GM23338 (cell line): ENCODE measurements around the gene DLX4. TPM values are rescaled to one million over a fixed set of nuclear protein-coding genes. Genes with fewer than 3 reads are reported as not detected.
A peak's percentile ranks its signal among the peaks of the same experiment; 100 is the strongest.

Experiments used
- ATAC-seq: fragments of 200-7000 bp; cut with Tn5 transposase; 3 replicates; pipeline ENCODE4 v1.9.1; 2020
- DNase-seq: peaks from one replicate; pipeline ENCODE4 v3.0.0-alpha.2; 2015; ENCODE audit warnings: low spot score
- H2AFZ ChIP-seq: fragments of 200-600 bp; sonication (generic); 2 replicates; pipeline ENCODE4 v1.8.0; 2016; ENCODE audit warnings: antibody characterized with exemption, mild to moderate bottlenecking, moderate library complexity
- H3F3A ChIP-seq: fragments of 200-600 bp; sonication (generic); replicated peaks from 2 replicates; pipeline ENCODE4 v1.8.0; 2017; ENCODE audit warnings: antibody characterized with exemption, mixed run types, low read depth
- H3K27ac ChIP-seq: fragments of 200-600 bp; sonication (generic); 2 replicates; pipeline ENCODE4 v1.6.1; 2016; ENCODE audit warnings: low read depth
- H3K27me3 ChIP-seq: fragments of 200-600 bp; sonication (generic); 2 replicates; pipeline ENCODE4 v1.8.0; 2016; ENCODE audit warnings: mild to moderate bottlenecking, mixed run types, moderate library complexity; ENCODE audit not compliant: insufficient read depth
- H3K36me3 ChIP-seq: fragments of 200-600 bp; sonication (generic); 2 replicates; pipeline ENCODE4 v1.8.0; 2016; ENCODE audit warnings: mild to moderate bottlenecking; ENCODE audit not compliant: insufficient read depth
- H3K4me1 ChIP-seq: fragments of 200-600 bp; sonication (generic); 2 replicates; pipeline ENCODE4 v1.8.0; 2016; ENCODE audit warnings: mild to moderate bottlenecking, moderate library complexity; ENCODE audit not compliant: insufficient read depth
- H3K4me2 ChIP-seq: fragments of 200-600 bp; sonication (generic); 2 replicates; pipeline ENCODE4 v1.7.1; 2017; ENCODE audit warnings: mixed run types
- H3K4me3 ChIP-seq: fragments of 200-600 bp; sonication (generic); 2 replicates; pipeline ENCODE4 v1.6.1; 2016; ENCODE audit warnings: mixed run types
- H3K79me2 ChIP-seq: fragments of 200-600 bp; sonication (generic); replicated peaks from 2 replicates; pipeline ENCODE4 v1.8.0; 2017; ENCODE audit warnings: mild to moderate bottlenecking; ENCODE audit not compliant: insufficient read depth
- H3K9me2 ChIP-seq: fragments of 200-600 bp; sonication (generic); 2 replicates; pipeline ENCODE4 v1.8.0; 2017; ENCODE audit not compliant: insufficient read depth
- H4K20me1 ChIP-seq: fragments of 200-600 bp; sonication (generic); replicated peaks from 2 replicates; pipeline ENCODE4 v1.8.0; 2017; ENCODE audit warnings: mild to moderate bottlenecking; ENCODE audit not compliant: insufficient read depth
- H3K27ac Mint-ChIP-seq: 2 replicates; pipeline ENCODE4 v1.8.0; 2020; ENCODE audit warnings: inconsistent platforms, mild to moderate bottlenecking, moderate library complexity, mixed read lengths
- H3K27me3 Mint-ChIP-seq: 3 replicates; pipeline ENCODE4 v1.8.0; 2022; ENCODE audit warnings: low read depth, mild to moderate bottlenecking, moderate library complexity, mixed read lengths, inconsistent platforms; ENCODE audit not compliant: insufficient read depth, poor library complexity
- H3K36me3 Mint-ChIP-seq: 3 replicates; pipeline ENCODE4 v1.8.0; 2021; ENCODE audit warnings: low read depth, mild to moderate bottlenecking, inconsistent platforms, moderate library complexity, mixed read lengths
- H3K4me1 Mint-ChIP-seq: 3 replicates; pipeline ENCODE4 v1.8.0; 2020; ENCODE audit warnings: mild to moderate bottlenecking, inconsistent platforms, mixed read lengths
- H3K4me3 Mint-ChIP-seq: 3 replicates; pipeline ENCODE4 v1.8.0; 2021; ENCODE audit warnings: moderate library complexity, mild to moderate bottlenecking, inconsistent platforms, mixed read lengths
- H3K9me3 Mint-ChIP-seq: 3 replicates; pipeline ENCODE4 v1.8.0; 2020; ENCODE audit warnings: moderate library complexity, mild to moderate bottlenecking, inconsistent platforms, mixed read lengths
- CREB1 ChIP-seq: fragments of 250-450 bp; sonication (Bioruptor Pico); IDR thresholded peaks from 2 replicates; pipeline ENCODE4 v1.5.0; 2020; ENCODE audit warnings: low read depth, mild to moderate bottlenecking, moderate library complexity
- EZH2 ChIP-seq: fragments of 200-600 bp; sonication (generic); IDR thresholded peaks from one replicate; pipeline ENCODE4 v1.8.0; 2017; ENCODE audit warnings: antibody characterized with exemption, mild to moderate bottlenecking, low read depth; ENCODE audit not compliant: unreplicated experiment
- EZH2phosphoT487 ChIP-seq: fragments of 200-600 bp; sonication (generic); IDR thresholded peaks from one replicate; pipeline ENCODE4 v1.8.1; 2018; ENCODE audit warnings: antibody characterized with exemption; ENCODE audit not compliant: unreplicated experiment
- NANOG ChIP-seq: IDR thresholded peaks from 2 replicates; pipeline ENCODE4 v1.6.1; 2016; ENCODE audit warnings: antibody characterized with exemption, borderline replicate concordance
- POLR2AphosphoS5 ChIP-seq: IDR thresholded peaks from 2 replicates; pipeline ENCODE4 v1.6.1; 2016; ENCODE audit warnings: antibody characterized with exemption, low read depth
- ZNF114 ChIP-seq: fragments of 250-450 bp; sonication (Bioruptor Pico); IDR thresholded peaks from 2 replicates; pipeline ENCODE4 v1.5.0; 2020; ENCODE audit warnings: mild to moderate bottlenecking, moderate library complexity
- polyA plus RNA-seq: library from polyadenylated mRNA; unstranded; fragments of >200 nt; fragmentation: Nextera tagmentation; extraction: Ambion mirVana; gene quantifications from 2 replicates; pipeline ENCODE4 v1.2.1, GENCODE V29; 2016
- small RNA-seq: library from RNA; depleted of rRNA; stranded (forward); fragments of <200 nt; gene quantifications from one replicate; pipeline ENCODE3, GENCODE V24; 2014; ENCODE audit warnings: low replicate concordance
- total RNA-seq: library from RNA; depleted of rRNA; stranded (reverse); fragments of >200 nt; shearing (Covaris generic); gene quantifications from 2 replicates; pipeline ENCODE4 v1.2.3, GENCODE V29; 2014; rRNA removed
- TF ChIP-seq, protein P1 (sequence below): fragments of 250-450 bp; sonication (Bioruptor Pico); IDR thresholded peaks from 2 replicates; pipeline ENCODE4 v1.5.0; 2020; ENCODE audit warnings: mild to moderate bottlenecking, moderate library complexity
- TF ChIP-seq, protein P2 (sequence below), 2 experiments: fragments of 200-600 bp in 1 of 2; sonication (generic) in 1 of 2; conservative IDR thresholded peaks; 2 replicates each; pipeline versions ENCODE4 v1.5.1 to v1.6.1; 2016 to 2017; ENCODE audit warnings: antibody characterized with exemption in 2 of 2, low read depth in 2 of 2, mild to moderate bottlenecking in 2 of 2, moderate library complexity in 1 of 2

Gene DLX4
- total and polyA plus RNA-seq, 2 experiments from 2014 or later = 0.10 to 0.79 TPM

- TF ChIP-seq, protein P1, sequence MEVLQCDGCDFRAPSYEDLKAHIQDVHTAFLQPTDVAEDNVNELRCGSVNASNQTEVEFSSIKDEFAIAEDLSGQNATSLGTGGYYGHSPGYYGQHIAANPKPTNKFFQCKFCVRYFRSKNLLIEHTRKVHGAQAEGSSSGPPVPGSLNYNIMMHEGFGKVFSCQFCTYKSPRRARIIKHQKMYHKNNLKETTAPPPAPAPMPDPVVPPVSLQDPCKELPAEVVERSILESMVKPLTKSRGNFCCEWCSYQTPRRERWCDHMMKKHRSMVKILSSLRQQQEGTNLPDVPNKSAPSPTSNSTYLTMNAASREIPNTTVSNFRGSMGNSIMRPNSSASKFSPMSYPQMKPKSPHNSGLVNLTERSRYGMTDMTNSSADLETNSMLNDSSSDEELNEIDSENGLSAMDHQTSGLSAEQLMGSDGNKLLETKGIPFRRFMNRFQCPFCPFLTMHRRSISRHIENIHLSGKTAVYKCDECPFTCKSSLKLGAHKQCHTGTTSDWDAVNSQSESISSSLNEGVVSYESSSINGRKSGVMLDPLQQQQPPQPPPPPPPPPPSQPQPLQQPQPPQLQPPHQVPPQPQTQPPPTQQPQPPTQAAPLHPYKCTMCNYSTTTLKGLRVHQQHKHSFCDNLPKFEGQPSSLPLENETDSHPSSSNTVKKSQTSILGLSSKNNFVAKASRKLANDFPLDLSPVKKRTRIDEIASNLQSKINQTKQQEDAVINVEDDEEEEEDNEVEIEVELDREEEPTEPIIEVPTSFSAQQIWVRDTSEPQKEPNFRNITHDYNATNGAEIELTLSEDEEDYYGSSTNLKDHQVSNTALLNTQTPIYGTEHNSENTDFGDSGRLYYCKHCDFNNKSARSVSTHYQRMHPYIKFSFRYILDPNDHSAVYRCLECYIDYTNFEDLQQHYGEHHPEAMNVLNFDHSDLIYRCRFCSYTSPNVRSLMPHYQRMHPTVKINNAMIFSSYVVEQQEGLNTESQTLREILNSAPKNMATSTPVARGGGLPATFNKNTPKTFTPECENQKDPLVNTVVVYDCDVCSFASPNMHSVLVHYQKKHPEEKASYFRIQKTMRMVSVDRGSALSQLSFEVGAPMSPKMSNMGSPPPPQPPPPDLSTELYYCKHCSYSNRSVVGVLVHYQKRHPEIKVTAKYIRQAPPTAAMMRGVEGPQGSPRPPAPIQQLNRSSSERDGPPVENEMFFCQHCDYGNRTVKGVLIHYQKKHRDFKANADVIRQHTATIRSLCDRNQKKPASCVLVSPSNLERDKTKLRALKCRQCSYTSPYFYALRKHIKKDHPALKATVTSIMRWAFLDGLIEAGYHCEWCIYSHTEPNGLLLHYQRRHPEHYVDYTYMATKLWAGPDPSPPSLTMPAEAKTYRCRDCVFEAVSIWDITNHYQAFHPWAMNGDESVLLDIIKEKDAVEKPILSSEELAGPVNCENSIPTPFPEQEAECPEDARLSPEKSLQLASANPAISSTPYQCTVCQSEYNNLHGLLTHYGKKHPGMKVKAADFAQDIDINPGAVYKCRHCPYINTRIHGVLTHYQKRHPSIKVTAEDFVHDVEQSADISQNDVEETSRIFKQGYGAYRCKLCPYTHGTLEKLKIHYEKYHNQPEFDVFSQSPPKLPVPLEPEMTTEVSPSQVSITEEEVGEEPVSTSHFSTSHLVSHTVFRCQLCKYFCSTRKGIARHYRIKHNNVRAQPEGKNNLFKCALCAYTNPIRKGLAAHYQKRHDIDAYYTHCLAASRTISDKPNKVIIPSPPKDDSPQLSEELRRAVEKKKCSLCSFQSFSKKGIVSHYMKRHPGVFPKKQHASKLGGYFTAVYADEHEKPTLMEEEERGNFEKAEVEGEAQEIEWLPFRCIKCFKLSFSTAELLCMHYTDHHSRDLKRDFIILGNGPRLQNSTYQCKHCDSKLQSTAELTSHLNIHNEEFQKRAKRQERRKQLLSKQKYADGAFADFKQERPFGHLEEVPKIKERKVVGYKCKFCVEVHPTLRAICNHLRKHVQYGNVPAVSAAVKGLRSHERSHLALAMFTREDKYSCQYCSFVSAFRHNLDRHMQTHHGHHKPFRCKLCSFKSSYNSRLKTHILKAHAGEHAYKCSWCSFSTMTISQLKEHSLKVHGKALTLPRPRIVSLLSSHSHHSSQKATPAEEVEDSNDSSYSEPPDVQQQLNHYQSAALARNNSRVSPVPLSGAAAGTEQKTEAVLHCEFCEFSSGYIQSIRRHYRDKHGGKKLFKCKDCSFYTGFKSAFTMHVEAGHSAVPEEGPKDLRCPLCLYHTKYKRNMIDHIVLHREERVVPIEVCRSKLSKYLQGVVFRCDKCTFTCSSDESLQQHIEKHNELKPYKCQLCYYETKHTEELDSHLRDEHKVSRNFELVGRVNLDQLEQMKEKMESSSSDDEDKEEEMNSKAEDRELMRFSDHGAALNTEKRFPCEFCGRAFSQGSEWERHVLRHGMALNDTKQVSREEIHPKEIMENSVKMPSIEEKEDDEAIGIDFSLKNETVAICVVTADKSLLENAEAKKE = no peak
- TF ChIP-seq EZH2phosphoT487 = no peak
- no peak for TF ChIP-seq CREB1 (CRISPR knock-in tag)
- TF ChIP-seq ZNF114 (CRISPR knock-in tag) = no peak
- TF ChIP-seq NANOG = no peak
- no peak for TF ChIP-seq EZH2
These were observed 53.6 kb downstream of the DLX4 start (continued) for GRCh38 chr17:50022463-50023130.

DNA sequence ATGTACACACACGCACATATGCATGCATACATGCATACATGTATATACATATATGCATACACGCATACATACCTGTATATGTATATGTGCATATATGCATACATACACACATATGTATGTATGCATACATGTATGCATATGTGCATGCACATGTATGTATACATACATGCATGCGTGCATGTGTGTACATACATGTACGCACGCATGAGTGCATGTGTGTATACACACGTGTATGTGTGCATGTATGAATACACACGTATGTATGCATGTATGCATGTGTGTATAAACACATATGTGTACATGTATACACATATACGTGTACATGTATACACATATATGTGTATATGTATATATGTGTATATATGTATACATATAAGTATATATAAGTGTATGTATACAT, 54.5 kb downstream of the DLX4 start:
- H3K4me1 ChIP-seq = peaks cover 14% of the 10 kb centered on the region
- ATAC-seq = no peak
- no peak for DNase-seq
- H3K27ac ChIP-seq = no peak overlapping the region
- no peak overlapping the region for H2AFZ ChIP-seq
- H3K27me3 ChIP-seq = no peaks in the 10 kb centered on the region
- no peak overlapping the region for H3K4me2 ChIP-seq
- no peaks in the 10 kb centered on the region for H4K20me1 ChIP-seq
- peaks cover 3% of the 10 kb centered on the region; the same call in 1 of the 2 replicates for H3K9me2 ChIP-seq
- Mint-ChIP-seq H3K36me3 (no peaks in the 10 kb centered on the region), H3K4me3 (no peak overlapping the region), H3K4me1 (peaks cover 16% of the 10 kb centered on the region), H3K9me3 (no peaks in the 10 kb centered on the region; the same call in 2 of the 3 replicates), H3K27me3 (peaks cover 14% of the 10 kb centered on the region), H3K27ac (no peak overlapping the region)
- TF ChIP-seq ZNF114 (CRISPR knock-in tag) = 0 out of 2 replicates have a peak, but pooled peaks have one; percentile 14
- no peak for TF ChIP-seq POLR2AphosphoS5
- TF ChIP-seq EZH2phosphoT487 = no peak
- TF ChIP-seq, protein P2, sequence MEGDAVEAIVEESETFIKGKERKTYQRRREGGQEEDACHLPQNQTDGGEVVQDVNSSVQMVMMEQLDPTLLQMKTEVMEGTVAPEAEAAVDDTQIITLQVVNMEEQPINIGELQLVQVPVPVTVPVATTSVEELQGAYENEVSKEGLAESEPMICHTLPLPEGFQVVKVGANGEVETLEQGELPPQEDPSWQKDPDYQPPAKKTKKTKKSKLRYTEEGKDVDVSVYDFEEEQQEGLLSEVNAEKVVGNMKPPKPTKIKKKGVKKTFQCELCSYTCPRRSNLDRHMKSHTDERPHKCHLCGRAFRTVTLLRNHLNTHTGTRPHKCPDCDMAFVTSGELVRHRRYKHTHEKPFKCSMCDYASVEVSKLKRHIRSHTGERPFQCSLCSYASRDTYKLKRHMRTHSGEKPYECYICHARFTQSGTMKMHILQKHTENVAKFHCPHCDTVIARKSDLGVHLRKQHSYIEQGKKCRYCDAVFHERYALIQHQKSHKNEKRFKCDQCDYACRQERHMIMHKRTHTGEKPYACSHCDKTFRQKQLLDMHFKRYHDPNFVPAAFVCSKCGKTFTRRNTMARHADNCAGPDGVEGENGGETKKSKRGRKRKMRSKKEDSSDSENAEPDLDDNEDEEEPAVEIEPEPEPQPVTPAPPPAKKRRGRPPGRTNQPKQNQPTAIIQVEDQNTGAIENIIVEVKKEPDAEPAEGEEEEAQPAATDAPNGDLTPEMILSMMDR (conservative IDR thresholded peaks at IDR 0.05; ENCODE audit: low read depth in 2 of 2) = no peak
- peaks cover 17% of the 10 kb centered on the region for H3F3A ChIP-seq
- no peak overlapping the region for H3K4me3 ChIP-seq
- no peaks in the 10 kb centered on the region for H3K79me2 ChIP-seq
- no peaks in the 10 kb centered on the region for H3K36me3 ChIP-seq

Small RNA genes lying within 50 kb of the gene (small RNA-seq; reads per million reads assigned to genes)
- gene RNU6-1313P = not detected

Other genes with a start within 250 kb of the DLX4 start
- 21.4 and 46.4 TPM in 2 replicates for gene FAM117A, start 205.1 kb upstream of the DLX4 start, total RNA-seq
- gene FAM117A, start 205.1 kb upstream of the DLX4 start, polyA plus RNA-seq = 19.8 and 21.3 TPM in 2 replicates
- 187 and 226 TPM in 2 replicates for gene KAT7, start 180.5 kb upstream of the DLX4 start, total RNA-seq
- gene KAT7, start 180.5 kb upstream of the DLX4 start, polyA plus RNA-seq = 30.5 and 31.0 TPM in 2 replicates
- not detected in 2 replicates for gene TAC4, start 121.1 kb upstream of the DLX4 start, total RNA-seq
- not detected in 2 replicates for gene TAC4, start 121.1 kb upstream of the DLX4 start, polyA plus RNA-seq
- 0.14 TPM in 1 of 2 replicates, not detected in the other for gene DLX3, start 26.0 kb downstream of the DLX4 start, total RNA-seq
- gene DLX3, start 26.0 kb downstream of the DLX4 start, polyA plus RNA-seq = 0.19 and 0.27 TPM in 2 replicates
- gene ITGA3, start 86.9 kb downstream of the DLX4 start, total RNA-seq = 23.2 and 28.3 TPM in 2 replicates
- gene ITGA3, start 86.9 kb downstream of the DLX4 start, polyA plus RNA-seq = 9.6 and 11.0 TPM in 2 replicates
- 11.4 and 15.9 TPM in 2 replicates for gene PDK2, start 126.2 kb downstream of the DLX4 start, total RNA-seq
- 12.0 and 13.2 TPM in 2 replicates for gene PDK2, start 126.2 kb downstream of the DLX4 start, polyA plus RNA-seq
- gene SAMD14, start 161.0 kb downstream of the DLX4 start, total RNA-seq = 1.3 and 4.7 TPM in 2 replicates
- gene SAMD14, start 161.0 kb downstream of the DLX4 start, polyA plus RNA-seq = 0.70 and 0.97 TPM in 2 replicates
- gene PPP1R9B, start 181.5 kb downstream of the DLX4 start, total RNA-seq = 10.1 and 10.5 TPM in 2 replicates
- 1.9 and 2.1 TPM in 2 replicates for gene PPP1R9B, start 181.5 kb downstream of the DLX4 start, polyA plus RNA-seq
- gene SGCA, start 196.8 kb downstream of the DLX4 start, total RNA-seq = not detected in 2 replicates
- gene SGCA, start 196.8 kb downstream of the DLX4 start, polyA plus RNA-seq = 0.19 TPM in 1 of 2 replicates, not detected in the other
- 27.9 and 34.3 TPM in 2 replicates for gene COL1A1, start 232.4 kb downstream of the DLX4 start, total RNA-seq
- gene COL1A1, start 232.4 kb downstream of the DLX4 start, polyA plus RNA-seq = 21.2 and 22.4 TPM in 2 replicates